NCI-H510A (cell line): ENCODE data around the gene MFF.

Experiments
- DNase-seq: peaks from one replicate; lab custom pipeline; 2025; lab: John Stamatoyannopoulos, UW

The MFF gene

GRCh38 chr2:227324995-227325838 is at the start of gene MFF:
TSS of gene MFF (plus strand) at chr2:227325251. CDS start at chr2:227330666, 5,415 bp downstream.
- peak; percentile 95 for DNase-seq

- DNase-seq: no peak
Observed at GRCh38 chr2:227280895-227281294, 44.2 kb upstream of the MFF start.

GRCh38 chr2:227285741-227286236 is 39.3 kb upstream of the MFF start:
- no peak for DNase-seq

GRCh38 chr2:227287771-227288170 is 37.3 kb upstream of the MFF start:
- no peak for DNase-seq

- DNase-seq: no peak
Observed at GRCh38 chr2:227292314-227292713, 32.7 kb upstream of the MFF start.

- DNase-seq: no peak
Observed at GRCh38 chr2:227293531-227293930, 31.5 kb upstream of the MFF start.

- DNase-seq: peak; percentile 4
Observed at GRCh38 chr2:227295806-227296205, 29.2 kb upstream of the MFF start.

- DNase-seq: no peak
Observed at GRCh38 chr2:227296671-227297405, 28.2 kb upstream of the MFF start.

- DNase-seq: no peak
Observed at GRCh38 chr2:227301523-227301922, 23.5 kb upstream of the MFF start.

- DNase-seq: no peak
Observed at GRCh38 chr2:227308784-227309183, 16.3 kb upstream of the MFF start.

GRCh38 chr2:227310756-227311110 is 14.3 kb upstream of the MFF start:
- no peak for DNase-seq

GRCh38 chr2:227311861-227312506 is 13.1 kb upstream of the MFF start:
- no peak for DNase-seq

- DNase-seq: no peak
Observed at GRCh38 chr2:227312579-227312978, 12.5 kb upstream of the MFF start.

- no peak for DNase-seq
Observed at GRCh38 chr2:227313310-227313709, 11.7 kb upstream of the MFF start.

GRCh38 chr2:227317834-227318233 is 7.2 kb upstream of the MFF start:
- DNase-seq: no peak

GRCh38 chr2:227320305-227321094 is 4.6 kb upstream of the MFF start:
- DNase-seq: no peak

GRCh38 chr2:227322530-227323205 is 2.4 kb upstream of the MFF start:
- DNase-seq: no peak

GRCh38 chr2:227323818-227324217 is 1.2 kb upstream of the MFF start:
- no peak for DNase-seq

- DNase-seq: no peak
Observed at GRCh38 chr2:227324642-227324994, 433 bp upstream of the MFF start.

GRCh38 chr2:227325839-227326195 is 766 bp downstream of the MFF start:
- no peak for DNase-seq

GRCh38 chr2:227326783-227327182 is 1.7 kb downstream of the MFF start:
- DNase-seq: no peak

- DNase-seq: no peak
Observed at GRCh38 chr2:227335713-227336112, 10.7 kb downstream of the MFF start.
